ENCODE data around the gene MRPL24. TPM values are rescaled to one million over a fixed set of nuclear protein-coding genes. Genes with fewer than 3 reads are reported as not detected.

The MRPL24 gene
- total RNA-seq, 1 experiment from 2014 or later: 70.0 TPM

DNA sequence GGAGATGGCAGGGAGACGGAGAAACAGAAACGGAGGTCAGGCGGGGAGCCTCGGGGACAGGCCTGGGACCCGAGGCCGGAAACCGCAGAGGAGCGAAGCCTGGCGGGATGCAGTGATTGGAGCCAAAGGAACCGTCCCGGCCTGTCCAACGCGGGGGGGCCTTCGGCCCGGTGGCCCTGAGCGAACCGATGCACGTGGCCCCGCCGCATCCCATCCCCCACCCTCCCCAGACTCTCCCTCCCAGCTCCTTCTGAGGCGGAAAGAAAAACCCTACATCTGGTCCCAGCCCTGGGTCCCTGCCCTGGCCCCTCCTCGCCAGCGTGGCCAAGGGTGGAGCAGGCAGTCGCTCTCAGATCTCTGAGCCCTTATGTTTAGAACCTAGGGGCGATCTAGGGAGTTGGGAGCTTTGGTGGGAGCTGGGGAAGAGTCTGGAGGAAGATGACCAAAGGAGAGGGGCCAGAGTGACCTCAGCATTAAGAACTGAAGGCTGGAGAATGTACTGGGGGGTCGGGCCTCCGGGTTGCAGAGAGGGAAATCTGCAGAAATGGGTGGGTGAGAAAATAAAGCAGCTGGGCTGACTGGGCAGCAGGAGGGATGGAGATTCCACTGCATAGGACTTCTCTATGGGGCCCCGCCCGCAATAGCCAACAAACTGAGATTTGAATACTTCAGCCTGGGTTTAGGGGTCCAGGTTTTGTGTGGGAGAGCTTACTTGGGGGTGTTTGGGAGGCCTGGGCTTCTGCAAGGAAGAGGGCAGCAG lies 34.1 kb downstream of the MRPL24 start:
- Histone ChIP-seq H3K9me3 (replicated peaks) (no peaks in the 10 kb centered on the region), H3K27ac (no peak overlapping the region), H3K27me3 (replicated peaks) (no peaks in the 10 kb centered on the region; the same call in none of the 2 replicates), H3K4me3 (no peak overlapping the region), H3K4me1 (replicated peaks) (peaks cover 73% of the 10 kb centered on the region), H3K36me3 (no peaks in the 10 kb centered on the region)
- DNase-seq (ENCODE audit: low read depth in 1 of 2, low spot score in 2 of 2): no peak

- Histone ChIP-seq H3K4me3 (no peak overlapping the region), H3K9me3 (replicated peaks) (no peaks in the 10 kb centered on the region), H3K36me3 (no peaks in the 10 kb centered on the region), H3K4me1 (replicated peaks) (peaks cover 65% of the 10 kb centered on the region), H3K27ac (no peak overlapping the region), H3K27me3 (replicated peaks) (no peaks in the 10 kb centered on the region; the same call in none of the 2 replicates)
- DNase-seq (ENCODE audit: low read depth in 1 of 2, low spot score in 2 of 2): peak in 1 of 2 experiments; percentile 60
These were observed 34.8 kb downstream of the MRPL24 start for GRCh38 chr1:156705918-156706656.

- H3K27me3 ChIP-seq (replicated peaks): no peaks in the 10 kb centered on the region; the same call in none of the 2 replicates
- H3K27ac ChIP-seq: no peak within 1 kb of the TSS
- H3K4me1 ChIP-seq (replicated peaks): peaks cover 59% of the 10 kb centered on the region
- no peaks in the 10 kb centered on the region for H3K36me3 ChIP-seq
- H3K4me3 ChIP-seq: no peak within 1 kb of the TSS; the same call in 1 of the 2 replicates
- H3K9me3 ChIP-seq (replicated peaks): no peaks in the 10 kb centered on the region
- no peak for DNase-seq (ENCODE audit: low read depth in 1 of 2, low spot score in 2 of 2)
These were observed 35.5 kb downstream of the MRPL24 start, which contains the start of gene CRABP2 for GRCh38 chr1:156705321-156705917. CRABP2 (minus strand) TSS chr1:156705583; CDS start chr1:156705446, 137 bp downstream.

DNA sequence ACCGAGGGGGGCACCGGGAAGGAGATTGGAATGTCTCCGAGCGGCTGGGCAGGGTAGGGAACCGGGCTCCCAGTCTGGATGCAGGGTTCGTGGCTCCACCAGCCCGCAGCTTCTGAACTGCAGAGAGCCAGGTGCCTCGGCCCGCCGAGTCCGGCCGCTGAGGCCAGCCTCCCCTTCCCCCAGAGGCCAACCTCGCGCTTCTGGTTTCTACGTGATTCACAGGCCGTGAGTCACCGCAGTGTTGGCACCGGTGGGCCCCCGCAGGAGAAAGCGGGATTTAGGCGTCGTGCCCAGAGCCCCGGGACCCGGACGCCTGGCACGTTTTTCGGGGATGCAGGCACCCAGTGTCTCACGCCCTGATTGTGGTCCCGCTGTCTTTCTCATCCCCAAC lies 36.0 kb downstream of the MRPL24 start:
- Histone ChIP-seq H3K4me3 (no peak overlapping the region; the same call in 1 of the 2 replicates), H3K4me1 (replicated peaks) (peaks cover 54% of the 10 kb centered on the region), H3K27me3 (replicated peaks) (no peaks in the 10 kb centered on the region; the same call in none of the 2 replicates), H3K9me3 (replicated peaks) (no peaks in the 10 kb centered on the region), H3K36me3 (no peaks in the 10 kb centered on the region), H3K27ac (no peak overlapping the region)
- peak; percentile 67 to 78 for DNase-seq (ENCODE audit: low read depth in 1 of 2, low spot score in 2 of 2)

DNA sequence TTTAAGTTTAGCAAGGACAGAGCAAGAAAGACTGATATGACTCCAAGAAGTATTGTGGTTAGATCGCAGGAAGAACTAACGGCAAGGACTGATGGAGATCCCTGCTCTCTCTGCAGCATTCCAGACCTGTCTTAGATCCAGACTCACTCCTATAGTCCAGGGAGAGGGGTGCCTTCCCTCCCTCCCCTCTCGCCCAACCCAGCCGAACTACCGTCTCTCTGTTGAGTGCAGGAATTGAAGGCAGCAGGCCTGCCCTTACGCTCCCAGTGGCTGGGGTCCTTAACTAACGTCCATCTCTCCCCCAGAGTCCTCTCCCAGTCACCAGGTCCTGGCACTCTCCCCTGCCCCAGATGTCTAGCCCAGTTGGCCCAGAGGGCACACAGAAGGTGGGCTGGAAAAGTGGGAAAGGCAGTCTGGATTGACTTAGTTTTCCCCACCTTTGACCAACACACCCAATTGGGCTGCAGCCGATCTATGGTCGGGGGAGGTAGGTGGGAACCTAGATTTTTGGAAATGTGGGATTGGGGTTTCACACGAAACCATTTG lies 36.6 kb downstream of the MRPL24 start:
- H3K4me3 ChIP-seq: no peak overlapping the region
- no peaks in the 10 kb centered on the region for H3K9me3 ChIP-seq (replicated peaks)
- H3K27ac ChIP-seq: no peak overlapping the region
- peaks cover 47% of the 10 kb centered on the region for H3K4me1 ChIP-seq (replicated peaks)
- DNase-seq (ENCODE audit: low read depth in 1 of 2, low spot score in 2 of 2): no peak
- H3K36me3 ChIP-seq: no peaks in the 10 kb centered on the region
- H3K27me3 ChIP-seq (replicated peaks): no peaks in the 10 kb centered on the region; the same call in none of the 2 replicates

GRCh38 chr1:156703741-156704140 lies 37.1 kb downstream of the MRPL24 start:
- Histone ChIP-seq H3K4me1 (replicated peaks) (peaks cover 45% of the 10 kb centered on the region), H3K27me3 (replicated peaks) (no peaks in the 10 kb centered on the region; the same call in none of the 2 replicates), H3K36me3 (no peaks in the 10 kb centered on the region), H3K9me3 (replicated peaks) (no peaks in the 10 kb centered on the region), H3K4me3 (no peak overlapping the region), H3K27ac (no peak overlapping the region)
- no peak for DNase-seq (ENCODE audit: low read depth in 1 of 2, low spot score in 2 of 2)

- no peak for DNase-seq (ENCODE audit: low read depth in 1 of 2, low spot score in 2 of 2)
- peaks cover 41% of the 10 kb centered on the region for H3K4me1 ChIP-seq (replicated peaks)
- no peak overlapping the region for H3K4me3 ChIP-seq
- H3K27me3 ChIP-seq (replicated peaks): no peaks in the 10 kb centered on the region; the same call in none of the 2 replicates
- H3K27ac ChIP-seq: no peak overlapping the region
- H3K36me3 ChIP-seq: no peaks in the 10 kb centered on the region
- no peaks in the 10 kb centered on the region for H3K9me3 ChIP-seq (replicated peaks)
These were observed 37.6 kb downstream of the MRPL24 start for GRCh38 chr1:156703336-156703735.

- Histone ChIP-seq H3K4me1 (replicated peaks) (peaks cover 18% of the 10 kb centered on the region), H3K4me3 (no peak overlapping the region), H3K36me3 (no peaks in the 10 kb centered on the region), H3K27me3 (replicated peaks) (no peaks in the 10 kb centered on the region; the same call in 1 of the 2 replicates), H3K9me3 (replicated peaks) (no peaks in the 10 kb centered on the region), H3K27ac (no peak overlapping the region)
- DNase-seq (ENCODE audit: low read depth in 1 of 2, low spot score in 2 of 2): no peak
These were observed 40.0 kb downstream of the MRPL24 start for GRCh38 chr1:156700736-156701531.

DNA sequence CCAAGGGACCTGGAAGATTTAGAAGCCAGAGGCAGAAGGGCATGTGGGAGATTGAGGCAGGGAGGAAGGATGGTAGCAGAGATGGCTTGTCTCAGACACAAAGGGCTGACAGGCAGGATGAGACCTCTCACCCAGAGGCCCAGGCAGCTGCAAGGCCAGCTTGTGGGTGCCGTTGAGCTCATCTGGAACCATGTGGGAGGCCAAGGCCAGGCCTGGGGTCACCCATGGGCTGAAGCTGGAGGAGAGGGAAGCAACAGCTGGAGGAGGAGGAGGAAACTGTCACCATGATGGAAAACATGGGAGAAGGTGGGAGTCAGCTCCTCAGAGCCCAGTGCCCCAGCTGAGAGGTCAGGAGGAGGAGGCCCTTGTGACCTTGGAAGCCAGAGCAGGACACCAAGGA lies 41.9 kb downstream of the MRPL24 start:
- no peaks in the 10 kb centered on the region for H3K36me3 ChIP-seq
- no peaks in the 10 kb centered on the region for H3K4me1 ChIP-seq (replicated peaks)
- no peak overlapping the region for H3K4me3 ChIP-seq
- no peak for DNase-seq (ENCODE audit: low read depth in 1 of 2, low spot score in 2 of 2)
- no peak overlapping the region for H3K27ac ChIP-seq
- no peaks in the 10 kb centered on the region for H3K9me3 ChIP-seq (replicated peaks)
- H3K27me3 ChIP-seq (replicated peaks): no peaks in the 10 kb centered on the region

DNA sequence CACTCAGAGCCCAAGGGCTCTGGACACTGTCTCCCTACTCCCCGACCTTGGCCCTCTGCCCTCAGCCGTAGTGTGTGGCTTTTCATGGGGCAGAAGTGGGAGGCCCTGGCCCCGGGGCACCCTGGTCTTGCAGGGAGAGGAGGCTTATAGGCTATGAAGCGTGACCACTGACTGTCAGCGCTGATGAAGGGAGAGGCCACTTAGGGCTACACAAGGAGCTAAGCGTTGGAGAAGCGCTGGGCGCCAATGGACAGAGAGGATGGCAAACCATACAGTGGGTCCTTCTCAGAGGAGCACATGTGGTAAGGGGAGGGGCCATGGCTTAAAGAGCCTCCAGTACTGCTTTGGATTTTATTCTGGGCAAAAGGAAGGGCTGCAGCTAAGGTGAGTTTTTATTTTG lies 43.4 kb downstream of the MRPL24 start:
- H3K9me3 ChIP-seq (replicated peaks): no peaks in the 10 kb centered on the region
- no peak for DNase-seq (ENCODE audit: low read depth in 1 of 2, low spot score in 2 of 2)
- H3K27ac ChIP-seq: no peak overlapping the region
- H3K27me3 ChIP-seq (replicated peaks): no peaks in the 10 kb centered on the region
- H3K4me3 ChIP-seq: no peak overlapping the region
- H3K36me3 ChIP-seq: no peaks in the 10 kb centered on the region
- H3K4me1 ChIP-seq (replicated peaks): no peaks in the 10 kb centered on the region

GRCh38 chr1:156696755-156697154 lies 44.1 kb downstream of the MRPL24 start:
- Histone ChIP-seq H3K9me3 (replicated peaks) (no peaks in the 10 kb centered on the region), H3K36me3 (no peaks in the 10 kb centered on the region), H3K4me3 (no peak overlapping the region), H3K27me3 (replicated peaks) (no peaks in the 10 kb centered on the region), H3K4me1 (replicated peaks) (peaks cover 2% of the 10 kb centered on the region; the same call in 1 of the 2 replicates), H3K27ac (no peak overlapping the region)
- DNase-seq (ENCODE audit: low read depth in 1 of 2, low spot score in 2 of 2): no peak

GRCh38 chr1:156694690-156694962 lies 46.3 kb downstream of the MRPL24 start:
- Histone ChIP-seq H3K36me3 (no peaks in the 10 kb centered on the region), H3K4me1 (replicated peaks) (peaks cover 17% of the 10 kb centered on the region)

More at GRCh38 chr1:156694690-156694962, 46.3 kb downstream of the MRPL24 start:
- no peak overlapping the region for H3K4me3 ChIP-seq
- H3K27ac ChIP-seq: no peak overlapping the region
- no peaks in the 10 kb centered on the region for H3K9me3 ChIP-seq (replicated peaks)
- DNase-seq (ENCODE audit: low read depth in 1 of 2, low spot score in 2 of 2): no peak
- H3K27me3 ChIP-seq (replicated peaks): no peaks in the 10 kb centered on the region

Measured in SJSA1 (cell line).